Panc1 (cell line): ENCODE measurements around the gene CCL13. TPM values are rescaled to one million over a fixed set of nuclear protein-coding genes. Genes with fewer than 3 reads are reported as not detected.

ENCODE experiments used
- ATAC-seq: fragments of 200-7000 bp; cut with Tn5 transposase; 2 replicates; pipeline ENCODE4 v1.9.1; 2020; ENCODE audit warnings: mild to moderate bottlenecking, moderate library complexity
- BruUV-seq: library from RNA; stranded (reverse); fragments of 400-500 nt; replicated peaks from 2 replicates; lab custom pipeline; 2021; lab: Mats Ljungman, UMichigan
- CTCF ChIA-PET: fragments of 300-600 bp; sonication (Branson Sonifier 250); formaldehyde crosslinking; loops from one replicate; lab custom pipeline; 2022; ENCODE audit warnings: antibody characterized with exemption; lab: Charles Lee
- POLR2A ChIA-PET: fragments of 300-600 bp; sonication (Branson Sonifier 250); formaldehyde crosslinking; loops from one replicate; lab custom pipeline; 2022; ENCODE audit warnings: antibody characterized with exemption; lab: Charles Lee
- DNase-seq: peaks from one replicate; pipeline ENCODE4 v3.0.0-alpha.2; 2010; ENCODE audit warnings: low read depth, low spot score
- H3K27ac ChIP-seq: 2 replicates; pipeline ENCODE4 v1.5.1; 2011; ENCODE audit warnings: mild to moderate bottlenecking, low read length, inconsistent platforms
- H3K27me3 ChIP-seq: fragments of 200-500 bp; sonication (Bioruptor generic); 2 replicates; pipeline ENCODE4 v1.6.0; 2014; ENCODE audit warnings: low read length, inconsistent platforms; ENCODE audit not compliant: control insufficient read depth, insufficient read depth
- H3K36me3 ChIP-seq: fragments of 200-500 bp; sonication (Bioruptor generic); 2 replicates; pipeline ENCODE4 v1.5.1; 2014; ENCODE audit warnings: inconsistent platforms, mild to moderate bottlenecking, low read length, moderate library complexity; ENCODE audit not compliant: control insufficient read depth, insufficient read depth
- H3K4me1 ChIP-seq: 2 replicates; pipeline ENCODE4 v1.5.1; 2011; ENCODE audit warnings: inconsistent platforms, mild to moderate bottlenecking, low read length, moderate library complexity; ENCODE audit not compliant: control insufficient read depth, insufficient read depth
- H3K4me3 ChIP-seq, 2 experiments: 2 replicates each; pipeline ENCODE4 v1.5.1; 2011 to 2012; ENCODE audit warnings: low read depth in 2 of 2, low read length in 2 of 2, mild to moderate bottlenecking in 2 of 2, inconsistent platforms in 1 of 2, moderate library complexity in 1 of 2
- H3K9me3 ChIP-seq: fragments of 200-500 bp; sonication (Bioruptor generic); 2 replicates; pipeline ENCODE4 v1.5.1; 2014; ENCODE audit warnings: low read depth, mild to moderate bottlenecking, inconsistent platforms, low read length, moderate library complexity; ENCODE audit not compliant: control insufficient read depth, insufficient read depth
- CTCF ChIP-seq: fragments of 450-650 bp; IDR thresholded peaks from 2 replicates; pipeline ENCODE4 v1.5.1; 2017; ENCODE audit warnings: mild to moderate bottlenecking
- POLR2AphosphoS5 ChIP-seq: IDR thresholded peaks from 2 replicates; pipeline ENCODE4 v1.6.1; 2012; ENCODE audit warnings: mild to moderate bottlenecking, low read depth, low read length, moderate library complexity
- SIN3A ChIP-seq: IDR thresholded peaks from 2 replicates; pipeline ENCODE4 v1.6.1; 2012; ENCODE audit warnings: low read depth, mild to moderate bottlenecking, low read length, moderate library complexity, borderline replicate concordance; ENCODE audit not compliant: insufficient read depth
- TCF7L2 ChIP-seq: IDR thresholded peaks from 2 replicates; pipeline ENCODE4 v1.6.1; 2011; ENCODE audit warnings: mild to moderate bottlenecking, low read depth, low read length, inconsistent platforms
- in situ Hi-C: cut with HindIII; loops from 2 replicates; pipeline ENCODE4 v1.10.0; 2016; ENCODE audit warnings: low sequenced_read_pairs, low pct_unique_long_range_greater_than_20kb
- intact Hi-C: fragments of 100-400 bp; cut with micrococcal nuclease; formaldehyde crosslinking; loops from one replicate; pipeline ENCODE4 v1.10.0; 2022; ENCODE audit not compliant: unreplicated experiment
- total RNA-seq: library from RNA; stranded (reverse); gene quantifications from one replicate; pipeline ENCODE4 v1.2.1, GENCODE V29; 2021; ENCODE audit not compliant: unreplicated experiment
- TF ChIP-seq, protein P1 (sequence below), 2 experiments: IDR thresholded peaks; 2 replicates each; pipeline ENCODE4 v1.6.1; 2011 to 2012; ENCODE audit warnings: low read depth in 2 of 2, control low read depth in 1 of 2, low read length in 1 of 2, mild to moderate bottlenecking in 1 of 2, moderate library complexity in 1 of 2; ENCODE audit not compliant: insufficient read depth in 1 of 2

Gene CCL13
- total RNA-seq, 1 experiment from 2014 or later = not detected

GRCh38 chr17:34313164-34313563 is 43.1 kb upstream of the CCL13 start:
- in situ Hi-C loops = no loop called here
- no peaks in the 10 kb centered on the region for H3K9me3 ChIP-seq
- ChIA-PET CTCF (no interaction called here), POLR2A (no interaction called here)
- H3K4me3 ChIP-seq = no peak overlapping the region
- H3K4me1 ChIP-seq = no peaks in the 10 kb centered on the region
- TF ChIP-seq CTCF (no peak), POLR2AphosphoS5 (no peak), SIN3A (no peak), TCF7L2 (no peak)
- TF ChIP-seq, protein P1, sequence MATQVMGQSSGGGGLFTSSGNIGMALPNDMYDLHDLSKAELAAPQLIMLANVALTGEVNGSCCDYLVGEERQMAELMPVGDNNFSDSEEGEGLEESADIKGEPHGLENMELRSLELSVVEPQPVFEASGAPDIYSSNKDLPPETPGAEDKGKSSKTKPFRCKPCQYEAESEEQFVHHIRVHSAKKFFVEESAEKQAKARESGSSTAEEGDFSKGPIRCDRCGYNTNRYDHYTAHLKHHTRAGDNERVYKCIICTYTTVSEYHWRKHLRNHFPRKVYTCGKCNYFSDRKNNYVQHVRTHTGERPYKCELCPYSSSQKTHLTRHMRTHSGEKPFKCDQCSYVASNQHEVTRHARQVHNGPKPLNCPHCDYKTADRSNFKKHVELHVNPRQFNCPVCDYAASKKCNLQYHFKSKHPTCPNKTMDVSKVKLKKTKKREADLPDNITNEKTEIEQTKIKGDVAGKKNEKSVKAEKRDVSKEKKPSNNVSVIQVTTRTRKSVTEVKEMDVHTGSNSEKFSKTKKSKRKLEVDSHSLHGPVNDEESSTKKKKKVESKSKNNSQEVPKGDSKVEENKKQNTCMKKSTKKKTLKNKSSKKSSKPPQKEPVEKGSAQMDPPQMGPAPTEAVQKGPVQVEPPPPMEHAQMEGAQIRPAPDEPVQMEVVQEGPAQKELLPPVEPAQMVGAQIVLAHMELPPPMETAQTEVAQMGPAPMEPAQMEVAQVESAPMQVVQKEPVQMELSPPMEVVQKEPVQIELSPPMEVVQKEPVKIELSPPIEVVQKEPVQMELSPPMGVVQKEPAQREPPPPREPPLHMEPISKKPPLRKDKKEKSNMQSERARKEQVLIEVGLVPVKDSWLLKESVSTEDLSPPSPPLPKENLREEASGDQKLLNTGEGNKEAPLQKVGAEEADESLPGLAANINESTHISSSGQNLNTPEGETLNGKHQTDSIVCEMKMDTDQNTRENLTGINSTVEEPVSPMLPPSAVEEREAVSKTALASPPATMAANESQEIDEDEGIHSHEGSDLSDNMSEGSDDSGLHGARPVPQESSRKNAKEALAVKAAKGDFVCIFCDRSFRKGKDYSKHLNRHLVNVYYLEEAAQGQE (IDR thresholded peaks at IDR 0.05; ENCODE audit: insufficient read depth in 1 of 2, low read depth in 2 of 2, low read length in 1 of 2) = no peak
- ATAC-seq (no peak), DNase-seq (no peak)
- H3K36me3 ChIP-seq = no peaks in the 10 kb centered on the region
- H3K27me3 ChIP-seq = no peaks in the 10 kb centered on the region
- intact Hi-C loops = no loop called here
- no peak overlapping the region for H3K27ac ChIP-seq
- no TSS peak for BruUV-seq

DNA sequence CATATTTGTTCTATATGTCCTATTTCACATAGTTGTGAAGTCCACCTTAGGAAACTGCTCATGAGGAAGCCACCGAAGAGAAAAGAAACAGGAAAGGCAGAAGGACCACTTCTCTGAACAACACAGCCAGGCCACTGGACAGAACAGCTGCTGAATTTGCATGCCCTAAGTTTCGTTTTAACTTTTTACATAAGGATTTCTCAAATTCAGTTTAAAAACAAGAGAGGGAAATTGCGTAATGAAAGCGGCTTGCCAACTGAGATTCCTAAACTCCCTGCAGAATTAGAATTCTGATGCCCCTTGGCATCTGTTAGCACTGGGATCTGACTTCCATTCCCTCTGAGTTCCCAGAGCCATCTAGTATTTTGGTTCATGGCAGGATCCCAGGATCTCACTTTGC is 42.0 kb upstream of the CCL13 start:
- ATAC-seq (no peak; the same call in 1 of the 2 replicates), DNase-seq (no peak)
- ChIA-PET CTCF (no interaction called here), POLR2A (no interaction called here)
- H3K4me1 ChIP-seq = no peaks in the 10 kb centered on the region
- no peaks in the 10 kb centered on the region for H3K9me3 ChIP-seq
- intact Hi-C loops (no loop called here), in situ Hi-C loops (no loop called here)
- BruUV-seq = no TSS peak
- no peaks in the 10 kb centered on the region for H3K27me3 ChIP-seq
- H3K4me3 ChIP-seq = no peak overlapping the region
- TF ChIP-seq TCF7L2 = no peak
- TF ChIP-seq, protein P1 (IDR thresholded peaks at IDR 0.05; ENCODE audit: insufficient read depth in 1 of 2, low read depth in 2 of 2, low read length in 1 of 2) = no peak
- no peak for TF ChIP-seq SIN3A
- no peak for TF ChIP-seq CTCF
- TF ChIP-seq POLR2AphosphoS5 = no peak
- no peaks in the 10 kb centered on the region for H3K36me3 ChIP-seq
- H3K27ac ChIP-seq = no peak overlapping the region
